Measurements from ENCODE around the gene ELOVL2. TPM values are rescaled to one million over a fixed set of nuclear protein-coding genes. Genes with fewer than 3 reads are reported as not detected.

ELOVL2 gene
- total RNA-seq, 4 donors from 2014 or later: 0.17 to 0.19 (median 0.18) TPM; not detected in 1

GRCh38 chr6:11072101-11072500 lies 28.0 kb upstream of the ELOVL2 start:
- H3K27ac ChIP-seq: no peak overlapping the region
- no peaks in the 10 kb centered on the region for H3K4me1 ChIP-seq
- WGBS: 93% methylated on average over 4 of the region's 4 CpGs
- no peak for TF ChIP-seq EP300 (IDR thresholded peaks at IDR 0.05)
- TF ChIP-seq POLR2AphosphoS5 (IDR thresholded peaks at IDR 0.05): no peak
- TF ChIP-seq CTCF (IDR thresholded peaks at IDR 0.05): no peak
- TF ChIP-seq POLR2A (IDR thresholded peaks at IDR 0.05): no peak
- DNase-seq (ENCODE audit: low spot score in 2 of 2): no peak
- no peaks in the 10 kb centered on the region for H3K9me3 ChIP-seq
- no peaks in the 10 kb centered on the region for H3K36me3 ChIP-seq
- no peak overlapping the region for H3K4me3 ChIP-seq
- H3K27me3 ChIP-seq: no peaks in the 10 kb centered on the region

- TF ChIP-seq POLR2A (IDR thresholded peaks at IDR 0.05): no peak
- TF ChIP-seq POLR2AphosphoS5 (IDR thresholded peaks at IDR 0.05): no peak
- TF ChIP-seq EP300 (IDR thresholded peaks at IDR 0.05): no peak
- no peak for TF ChIP-seq CTCF (IDR thresholded peaks at IDR 0.05)
- no peaks in the 10 kb centered on the region for H3K4me1 ChIP-seq
- no peak overlapping the region for H3K27ac ChIP-seq
- H3K4me3 ChIP-seq: no peak overlapping the region
- 78% methylated on average over 2 of the region's 2 CpGs for WGBS
- H3K27me3 ChIP-seq: no peaks in the 10 kb centered on the region
- no peaks in the 10 kb centered on the region for H3K9me3 ChIP-seq
- no peak for DNase-seq (ENCODE audit: low spot score in 2 of 2)
- no peaks in the 10 kb centered on the region for H3K36me3 ChIP-seq
These were observed 25.7 kb upstream of the ELOVL2 start for GRCh38 chr6:11069760-11070159.

- no peak for DNase-seq (ENCODE audit: low spot score in 2 of 2)
- TF ChIP-seq CTCF (IDR thresholded peaks at IDR 0.05): no peak
- no peak for TF ChIP-seq EP300 (IDR thresholded peaks at IDR 0.05)
- no peak for TF ChIP-seq POLR2AphosphoS5 (IDR thresholded peaks at IDR 0.05)
- TF ChIP-seq POLR2A (IDR thresholded peaks at IDR 0.05): no peak
These were observed 23.2 kb upstream of the ELOVL2 start for GRCh38 chr6:11067348-11067747.

GRCh38 chr6:11066505-11067347 lies 22.6 kb upstream of the ELOVL2 start:
- no peaks in the 10 kb centered on the region for H3K4me1 ChIP-seq
- no peaks in the 10 kb centered on the region for H3K36me3 ChIP-seq
- no peaks in the 10 kb centered on the region for H3K27me3 ChIP-seq
- no peaks in the 10 kb centered on the region for H3K9me3 ChIP-seq
- TF ChIP-seq POLR2AphosphoS5 (IDR thresholded peaks at IDR 0.05): no peak
- TF ChIP-seq CTCF (IDR thresholded peaks at IDR 0.05): no peak
- DNase-seq (ENCODE audit: low spot score in 2 of 2): no peak
- 91% methylated on average over 6 of the region's 6 CpGs for WGBS
- H3K27ac ChIP-seq: no peak overlapping the region
- H3K4me3 ChIP-seq: no peak overlapping the region

More at GRCh38 chr6:11067348-11067747, 23.2 kb upstream of the ELOVL2 start:
- Histone ChIP-seq H3K27me3 (no peaks in the 10 kb centered on the region), H3K4me1 (no peaks in the 10 kb centered on the region), H3K9me3 (no peaks in the 10 kb centered on the region), H3K4me3 (no peak overlapping the region), H3K27ac (no peak overlapping the region), H3K36me3 (no peaks in the 10 kb centered on the region)
- WGBS: 54% methylated on average over 2 of the region's 2 CpGs

GRCh38 chr6:11065436-11066202 lies 21.5 kb upstream of the ELOVL2 start:
- no peak overlapping the region for H3K4me3 ChIP-seq
- DNase-seq (ENCODE audit: low spot score in 2 of 2): no peak
- no peaks in the 10 kb centered on the region for H3K36me3 ChIP-seq
- no peak for TF ChIP-seq EP300 (IDR thresholded peaks at IDR 0.05)
- no peak for TF ChIP-seq POLR2A (IDR thresholded peaks at IDR 0.05)
- no peak for TF ChIP-seq CTCF (IDR thresholded peaks at IDR 0.05)
- no peak for TF ChIP-seq POLR2AphosphoS5 (IDR thresholded peaks at IDR 0.05)
- no peaks in the 10 kb centered on the region for H3K9me3 ChIP-seq
- no peaks in the 10 kb centered on the region for H3K27me3 ChIP-seq
- WGBS: 87% methylated on average over 6 of the region's 6 CpGs
- no peak overlapping the region for H3K27ac ChIP-seq
- H3K4me1 ChIP-seq: no peaks in the 10 kb centered on the region
